ENCODE results near the gene TTLL5.

TTLL5 gene

DNA sequence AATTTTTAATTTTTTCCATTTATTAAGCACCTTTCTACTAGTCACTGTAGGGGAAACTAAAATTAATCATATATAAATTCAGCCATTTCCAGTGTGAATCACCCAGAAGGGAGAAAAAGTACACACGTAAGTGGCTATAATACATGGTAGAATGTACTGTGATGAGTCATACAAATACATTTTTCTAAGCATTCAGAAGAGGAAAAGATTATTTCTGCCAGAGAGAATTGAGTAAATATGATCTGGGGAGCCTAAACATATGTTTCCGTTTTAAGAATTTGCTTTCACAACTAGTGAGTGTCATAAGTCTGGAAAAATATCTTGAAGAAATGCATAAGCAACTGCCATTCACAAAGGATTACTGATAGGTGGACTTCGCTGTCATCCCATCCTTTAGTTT, 218.0 kb downstream of the TTLL5 start:
- TF ChIP-seq, protein P1, sequence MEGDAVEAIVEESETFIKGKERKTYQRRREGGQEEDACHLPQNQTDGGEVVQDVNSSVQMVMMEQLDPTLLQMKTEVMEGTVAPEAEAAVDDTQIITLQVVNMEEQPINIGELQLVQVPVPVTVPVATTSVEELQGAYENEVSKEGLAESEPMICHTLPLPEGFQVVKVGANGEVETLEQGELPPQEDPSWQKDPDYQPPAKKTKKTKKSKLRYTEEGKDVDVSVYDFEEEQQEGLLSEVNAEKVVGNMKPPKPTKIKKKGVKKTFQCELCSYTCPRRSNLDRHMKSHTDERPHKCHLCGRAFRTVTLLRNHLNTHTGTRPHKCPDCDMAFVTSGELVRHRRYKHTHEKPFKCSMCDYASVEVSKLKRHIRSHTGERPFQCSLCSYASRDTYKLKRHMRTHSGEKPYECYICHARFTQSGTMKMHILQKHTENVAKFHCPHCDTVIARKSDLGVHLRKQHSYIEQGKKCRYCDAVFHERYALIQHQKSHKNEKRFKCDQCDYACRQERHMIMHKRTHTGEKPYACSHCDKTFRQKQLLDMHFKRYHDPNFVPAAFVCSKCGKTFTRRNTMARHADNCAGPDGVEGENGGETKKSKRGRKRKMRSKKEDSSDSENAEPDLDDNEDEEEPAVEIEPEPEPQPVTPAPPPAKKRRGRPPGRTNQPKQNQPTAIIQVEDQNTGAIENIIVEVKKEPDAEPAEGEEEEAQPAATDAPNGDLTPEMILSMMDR (conservative IDR thresholded peaks at IDR 0.05): no peak
- H3K27ac ChIP-seq: no peak overlapping the region

DNA sequence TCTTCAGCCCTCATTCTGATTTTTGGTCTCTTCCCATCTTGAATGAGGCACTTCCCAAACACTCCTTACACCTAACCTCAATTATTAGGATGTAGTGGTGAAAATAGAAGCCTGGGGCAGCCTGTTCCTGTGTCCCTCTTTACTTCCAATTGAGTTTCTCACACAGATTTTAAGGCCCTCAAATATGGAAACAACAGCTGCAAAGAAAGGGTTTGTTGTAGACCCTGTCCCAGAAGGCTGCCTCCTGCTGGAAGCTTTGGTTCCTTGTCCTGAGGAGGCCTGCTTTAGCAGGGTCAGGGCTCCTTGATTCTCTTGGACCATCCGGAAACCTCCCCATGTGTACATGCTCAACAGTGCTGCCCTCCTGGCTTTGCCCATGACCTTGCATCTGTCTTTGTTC, 219.5 kb downstream of the TTLL5 start:
- H3K27ac ChIP-seq: no peak overlapping the region
- TF ChIP-seq, protein P1 (conservative IDR thresholded peaks at IDR 0.05): no peak

DNA sequence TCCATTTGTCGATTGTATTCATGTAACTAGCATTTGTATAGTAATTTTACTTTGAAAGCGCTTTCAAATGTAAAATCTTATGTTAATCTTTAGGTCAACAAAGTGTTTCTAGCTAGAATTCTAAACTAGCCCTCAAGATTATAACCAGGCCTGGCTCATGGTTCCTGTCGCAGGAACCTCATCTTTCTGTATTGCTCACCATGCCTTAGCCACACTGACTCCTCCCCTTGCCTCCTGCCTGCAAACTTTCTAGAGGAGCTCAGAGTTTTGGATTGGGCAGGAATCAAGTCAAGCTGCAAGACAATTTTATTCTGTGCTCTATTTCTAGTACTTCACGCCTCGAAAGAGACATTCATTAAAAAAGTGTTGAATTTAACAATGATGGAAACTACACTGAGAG, 220.9 kb downstream of the TTLL5 start:
- H3K27ac ChIP-seq: no peak overlapping the region
- TF ChIP-seq, protein P1 (conservative IDR thresholded peaks at IDR 0.05): no peak

DNA sequence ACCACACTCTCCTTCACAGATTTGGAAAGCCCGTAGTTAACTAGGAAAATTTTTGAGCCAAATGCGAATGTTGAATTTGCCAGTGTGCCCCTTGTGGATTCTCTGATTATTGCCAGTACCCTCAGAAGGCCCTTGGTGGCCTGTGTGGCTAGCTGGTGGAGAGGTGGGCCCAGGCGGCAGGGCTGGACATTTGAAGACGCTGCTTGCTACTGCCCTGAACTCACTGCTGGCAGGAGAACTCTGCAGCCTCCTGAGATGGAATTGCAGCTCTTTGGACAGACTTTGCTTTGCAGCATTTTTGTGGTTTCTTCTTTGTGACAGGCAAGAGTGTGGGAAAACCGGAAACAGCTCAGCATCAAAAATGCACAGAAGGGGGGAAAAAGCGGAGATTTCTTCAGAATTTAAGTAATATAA, 223.2 kb downstream of the TTLL5 start:
- H3K27ac ChIP-seq: no peak overlapping the region
- TF ChIP-seq, protein P1 (conservative IDR thresholded peaks at IDR 0.05): peak; percentile 41

DNA sequence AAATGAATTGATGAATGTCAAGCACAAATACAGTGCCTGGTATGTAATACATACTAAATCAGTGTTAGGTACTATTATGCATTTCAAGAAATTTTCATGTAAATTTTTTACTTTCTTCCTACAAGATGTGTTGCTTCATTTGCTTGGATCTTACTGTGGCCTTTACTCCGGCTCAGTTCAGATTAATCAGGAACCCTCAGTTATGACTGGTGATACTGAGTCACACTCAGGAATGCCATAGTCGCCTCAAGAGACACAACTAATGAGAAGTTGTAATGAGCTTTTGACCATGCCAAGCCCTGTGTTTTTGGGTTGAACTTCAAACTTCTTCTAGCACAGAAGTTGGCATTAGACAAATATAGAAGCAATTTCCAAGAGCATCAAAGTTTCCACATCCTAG, 224.8 kb downstream of the TTLL5 start:
- no peak overlapping the region for H3K27ac ChIP-seq
- TF ChIP-seq, protein P1 (conservative IDR thresholded peaks at IDR 0.05): no peak

DNA sequence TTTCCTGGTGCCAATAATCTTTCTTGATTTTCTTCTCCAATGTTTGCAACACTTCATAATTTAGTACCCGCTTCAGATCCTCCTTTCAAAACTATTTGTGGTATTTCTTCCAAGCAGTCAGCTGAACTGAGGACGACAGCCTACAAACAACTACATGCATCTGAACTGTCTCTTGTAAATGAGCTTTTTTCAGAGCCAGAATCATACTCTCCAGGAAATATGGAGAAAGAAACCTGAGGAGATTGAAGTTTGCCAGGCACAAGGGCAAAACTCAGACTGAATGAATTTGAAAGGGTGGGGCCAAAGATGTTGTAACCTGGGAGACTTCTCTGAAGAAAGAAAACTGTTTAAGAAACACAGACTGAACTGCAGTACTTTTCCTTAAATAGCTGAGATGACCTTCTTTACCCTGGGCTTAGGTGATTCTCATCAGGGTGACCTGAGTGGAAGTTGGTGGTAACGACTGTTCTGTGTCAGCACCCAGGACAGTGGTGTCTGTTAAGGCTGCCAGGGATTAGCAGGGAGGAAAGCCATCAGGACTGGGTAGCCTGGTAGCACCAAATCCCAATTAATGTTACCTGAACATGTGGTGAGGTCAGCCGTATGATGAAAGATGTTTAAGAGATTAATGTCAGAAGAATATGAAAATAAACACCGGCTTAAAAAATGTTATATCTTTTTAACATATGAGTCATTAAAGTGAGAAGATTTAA, 225.7 kb downstream of the TTLL5 start:
- TF ChIP-seq, protein P1 (conservative IDR thresholded peaks at IDR 0.05): no peak

DNA sequence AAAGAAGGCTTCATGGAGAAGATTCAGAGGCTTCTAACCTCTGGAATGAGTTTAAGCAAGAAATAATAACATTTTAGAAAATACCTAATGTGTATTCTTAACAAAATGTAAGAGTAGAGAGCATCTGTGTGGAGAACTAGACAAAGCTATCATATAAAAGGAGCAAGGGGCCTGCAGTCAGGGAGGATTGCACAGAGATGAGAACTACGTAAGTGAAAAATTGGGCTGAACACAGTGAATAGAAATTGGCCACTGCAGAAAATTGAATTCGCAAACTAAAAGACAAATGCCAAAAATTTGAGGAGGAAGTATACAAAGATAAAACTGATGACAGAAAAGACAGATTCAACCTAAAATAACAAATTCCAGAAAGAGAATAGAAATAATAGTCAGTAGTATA, 227.9 kb downstream of the TTLL5 start:
- H3K27ac ChIP-seq: no peak overlapping the region
- TF ChIP-seq, protein P1 (conservative IDR thresholded peaks at IDR 0.05): no peak

More for the DNA sequence above, 225.7 kb downstream of the TTLL5 start:
- no peak overlapping the region for H3K27ac ChIP-seq

Data from VCaP (cell line).